Measurements from ENCODE around the gene CEP20. TPM values are rescaled to one million over a fixed set of nuclear protein-coding genes. Genes with fewer than 3 reads are reported as not detected.

Gene CEP20
- total RNA-seq, 1 donor from 2014 or later = 101 TPM

- Mint-ChIP-seq H3K4me3 (no peak overlapping the region), H3K36me3 (no peaks in the 10 kb centered on the region), H3K27me3 (ENCODE audit: insufficient read depth, low read depth) (peaks cover 5% of the 10 kb centered on the region), H3K27ac (no peak overlapping the region), H3K9me3 (peaks cover 6% of the 10 kb centered on the region), H3K4me1 (peaks cover 3% of the 10 kb centered on the region)
- no peak overlapping the region for H3K27ac ChIP-seq
- DNase-seq (ENCODE audit: low spot score) = no peak
- no peaks in the 10 kb centered on the region for H4K20me1 ChIP-seq (ENCODE audit: low read depth)
- no peaks in the 10 kb centered on the region for H3K36me3 ChIP-seq
- H3K4me3 ChIP-seq = no peak overlapping the region
- no peaks in the 10 kb centered on the region for H3K79me2 ChIP-seq (ENCODE audit: low read depth)
- H3F3A ChIP-seq (ENCODE audit: low read depth) = no peaks in the 10 kb centered on the region
- H2AFZ ChIP-seq (replicated peaks) = no peak overlapping the region
- no peak for TF ChIP-seq EZH2phosphoT487 (IDR thresholded peaks at IDR 0.05)
- TF ChIP-seq EZH2 (IDR thresholded peaks at IDR 0.05) = no peak
- TF ChIP-seq CTCF (IDR thresholded peaks at IDR 0.05) = no peak
- no peak overlapping the region for H3K9ac ChIP-seq
- no peaks in the 10 kb centered on the region for H3K27me3 ChIP-seq
- H3K9me3 ChIP-seq (ENCODE audit: low read depth) = no peaks in the 10 kb centered on the region
- no peak overlapping the region for H3K4me2 ChIP-seq
- H3K4me1 ChIP-seq = no peaks in the 10 kb centered on the region
Observed at GRCh38 chr16:15932939-15933338, 44.5 kb upstream of the CEP20 start.

GRCh38 chr16:15928261-15929104 is 40.1 kb upstream of the CEP20 start:
- H3K27ac Mint-ChIP-seq = no peak overlapping the region

GRCh38 chr16:15925631-15926030 is 37.2 kb upstream of the CEP20 start:
- peak; percentile 43 for DNase-seq (ENCODE audit: low spot score)
- peaks cover 8% of the 10 kb centered on the region for H3K4me1 ChIP-seq
- no peak overlapping the region for H3K9ac ChIP-seq
- H3K4me3 ChIP-seq = no peak overlapping the region
- no peaks in the 10 kb centered on the region for H3K9me3 ChIP-seq (ENCODE audit: low read depth)
- no peak overlapping the region for H3K27ac Mint-ChIP-seq
- H3K36me3 ChIP-seq = no peaks in the 10 kb centered on the region
- no peaks in the 10 kb centered on the region for H3K9me3 Mint-ChIP-seq
- H3K4me1 Mint-ChIP-seq = peaks cover 10% of the 10 kb centered on the region
- H3K79me2 ChIP-seq (ENCODE audit: low read depth) = no peaks in the 10 kb centered on the region
- H4K20me1 ChIP-seq (ENCODE audit: low read depth) = no peaks in the 10 kb centered on the region
- peak overlapping the region; percentile 79 for H2AFZ ChIP-seq (replicated peaks)
- peak overlapping the region; percentile 58 for H3K4me2 ChIP-seq
- TF ChIP-seq CTCF (IDR thresholded peaks at IDR 0.05) (no peak), EZH2 (IDR thresholded peaks at IDR 0.05) (no peak), EZH2phosphoT487 (IDR thresholded peaks at IDR 0.05) (no peak)
- peaks cover 13% of the 10 kb centered on the region for H3F3A ChIP-seq (ENCODE audit: low read depth)
- H3K27me3 Mint-ChIP-seq (ENCODE audit: insufficient read depth, low read depth) = peaks cover 3% of the 10 kb centered on the region
- H3K27me3 ChIP-seq = no peaks in the 10 kb centered on the region
- no peaks in the 10 kb centered on the region for H3K36me3 Mint-ChIP-seq
- H3K4me3 Mint-ChIP-seq = no peak overlapping the region
- no peak overlapping the region for H3K27ac ChIP-seq

More at GRCh38 chr16:15928261-15929104, 40.1 kb upstream of the CEP20 start:
- no peak overlapping the region for H3K4me3 Mint-ChIP-seq
- Histone ChIP-seq H3K27ac (no peak overlapping the region), H3F3A (ENCODE audit: low read depth) (peaks cover 13% of the 10 kb centered on the region), H3K36me3 (no peaks in the 10 kb centered on the region), H3K27me3 (no peaks in the 10 kb centered on the region), H3K4me3 (no peak overlapping the region), H4K20me1 (ENCODE audit: low read depth) (no peaks in the 10 kb centered on the region), H3K4me2 (no peak overlapping the region), H3K79me2 (ENCODE audit: low read depth) (no peaks in the 10 kb centered on the region), H3K4me1 (peaks cover 8% of the 10 kb centered on the region), H2AFZ (replicated peaks) (no peak overlapping the region), H3K9me3 (ENCODE audit: low read depth) (no peaks in the 10 kb centered on the region), H3K9ac (no peak overlapping the region)
- no peaks in the 10 kb centered on the region for H3K36me3 Mint-ChIP-seq
- TF ChIP-seq EZH2 (IDR thresholded peaks at IDR 0.05) = no peak
- peaks cover 7% of the 10 kb centered on the region for H3K27me3 Mint-ChIP-seq (ENCODE audit: insufficient read depth, low read depth)
- peaks cover 2% of the 10 kb centered on the region for H3K9me3 Mint-ChIP-seq
- H3K4me1 Mint-ChIP-seq = peaks cover 10% of the 10 kb centered on the region
- peak; percentile 12 for DNase-seq (ENCODE audit: low spot score)

GRCh38 chr16:15924996-15925395 is 36.6 kb upstream of the CEP20 start:
- no peaks in the 10 kb centered on the region for H3K36me3 Mint-ChIP-seq
- no peaks in the 10 kb centered on the region for H3K36me3 ChIP-seq
- H3K9me3 Mint-ChIP-seq = no peaks in the 10 kb centered on the region
- no peaks in the 10 kb centered on the region for H3K27me3 ChIP-seq
- no peaks in the 10 kb centered on the region for H3K79me2 ChIP-seq (ENCODE audit: low read depth)
- peaks cover 10% of the 10 kb centered on the region for H3K4me1 Mint-ChIP-seq
- peaks cover 8% of the 10 kb centered on the region for H3K4me1 ChIP-seq
- peaks cover 2% of the 10 kb centered on the region for H3K27me3 Mint-ChIP-seq (ENCODE audit: insufficient read depth, low read depth)
- H3K9ac ChIP-seq = no peak overlapping the region
- H3F3A ChIP-seq (ENCODE audit: low read depth) = peaks cover 13% of the 10 kb centered on the region
- no peak for DNase-seq (ENCODE audit: low spot score)
- H3K9me3 ChIP-seq (ENCODE audit: low read depth) = no peaks in the 10 kb centered on the region
- H3K27ac ChIP-seq = no peak overlapping the region
- no peak overlapping the region for H2AFZ ChIP-seq (replicated peaks)
- H3K4me2 ChIP-seq = no peak overlapping the region
- H3K27ac Mint-ChIP-seq = no peak overlapping the region
- no peak overlapping the region for H3K4me3 ChIP-seq
- H4K20me1 ChIP-seq (ENCODE audit: low read depth) = no peaks in the 10 kb centered on the region
- H3K4me3 Mint-ChIP-seq = no peak overlapping the region
- no peak for TF ChIP-seq CTCF (IDR thresholded peaks at IDR 0.05)
